ENCODE data around the gene HDAC8. TPM values are rescaled to one million over a fixed set of nuclear protein-coding genes. Genes with fewer than 3 reads are reported as not detected.
A peak's percentile ranks its signal among the peaks of the same experiment; 100 is the strongest.
"Not testable (repeated sequence)": the region's sequence is repeated elsewhere in the genome, so short reads cannot be mapped to it uniquely, and the experiment has no call there.

HDAC8 gene
- 16.0 TPM for total RNA-seq

- ATAC-seq: peak; percentile 92
Measured at GRCh38 chrX:72572248-72573157, at the start of gene HDAC8. Gene HDAC8, minus strand, starts transcription at chrX:72572843. Its CDS starts 82 bp downstream, at chrX:72572761.

DNA sequence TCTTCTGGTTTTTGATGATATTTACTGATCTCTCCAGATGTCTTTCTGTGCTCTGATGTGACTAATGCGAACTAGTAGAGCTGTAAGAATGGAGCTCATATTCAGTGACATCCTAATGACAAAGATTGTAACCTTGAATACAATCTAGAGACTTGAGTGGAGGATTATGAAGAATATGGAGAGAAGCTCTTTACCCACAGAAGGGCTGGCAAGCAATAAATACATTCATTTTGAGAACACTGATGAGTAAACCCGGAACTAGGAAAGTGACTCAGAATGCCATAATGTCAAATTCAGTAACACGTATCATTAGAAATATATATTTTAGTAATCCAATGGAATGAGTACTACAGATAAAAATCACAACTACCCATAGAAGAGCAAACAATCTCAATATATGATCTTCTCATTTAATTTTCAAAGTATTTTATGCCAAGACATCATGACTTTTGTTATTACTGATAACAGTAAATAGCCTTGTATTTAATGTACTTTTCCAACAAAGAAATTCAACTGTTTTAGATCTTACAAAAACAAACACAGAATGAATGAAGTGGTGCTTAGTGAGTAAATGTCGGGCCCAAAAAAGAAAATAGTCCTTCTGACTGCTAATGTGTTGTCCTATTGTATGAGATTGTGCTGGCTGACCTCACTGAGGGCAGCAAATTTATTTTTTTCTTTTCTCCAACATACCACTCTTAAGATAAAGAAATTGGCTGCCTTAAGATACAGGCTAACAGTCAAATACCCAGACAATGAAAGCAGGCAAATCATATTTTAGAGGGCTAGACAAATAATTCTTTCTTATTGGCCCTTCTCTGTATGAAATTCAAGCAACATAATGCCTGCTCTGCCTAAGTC, 49.2 kb upstream of the HDAC8 start:
- ATAC-seq: no peak

More at GRCh38 chrX:72572248-72573157, at the start of gene HDAC8:
- peak; percentile 68 for DNase-seq (ENCODE audit: low spot score)

GRCh38 chrX:72621163-72621562, 48.5 kb upstream of the HDAC8 start:
- ATAC-seq: peak; percentile 30

More for the DNA sequence above, 49.2 kb upstream of the HDAC8 start:
- DNase-seq (ENCODE audit: low spot score): no peak

DNA sequence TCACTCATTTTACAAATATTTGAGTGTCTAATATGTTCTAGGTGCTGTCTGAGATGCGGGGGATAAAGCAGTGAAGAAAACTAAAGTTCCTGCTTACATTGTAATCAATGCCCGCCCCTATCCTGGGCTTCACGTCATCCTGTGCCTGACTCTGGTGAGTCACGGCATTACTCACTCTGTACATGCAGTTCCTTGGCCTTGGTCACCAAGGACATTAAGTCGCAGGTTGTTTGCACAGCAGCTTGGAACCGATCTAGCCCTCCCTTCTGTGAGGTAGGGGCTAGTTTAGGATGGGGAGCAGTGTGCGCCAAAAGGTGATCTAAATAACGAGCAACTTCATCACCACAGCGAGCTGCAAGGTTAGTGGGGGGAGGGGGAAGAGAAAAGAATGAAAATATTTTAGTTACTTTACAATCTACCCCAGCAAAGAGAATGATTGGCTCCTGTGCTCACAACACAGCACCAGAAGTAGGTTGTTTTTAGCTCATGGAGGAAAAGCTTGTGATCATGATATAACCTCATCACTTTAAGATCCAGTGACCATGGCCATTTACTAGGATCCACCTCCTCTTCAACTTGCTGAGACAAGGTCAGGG, 48.0 kb upstream of the HDAC8 start:
- no peak for DNase-seq (ENCODE audit: low spot score)

More at GRCh38 chrX:72621163-72621562, 48.5 kb upstream of the HDAC8 start:
- no peak for DNase-seq (ENCODE audit: low spot score)

GRCh38 chrX:72609313-72609712, 36.7 kb upstream of the HDAC8 start:
- peak; percentile 79 for ATAC-seq
- DNase-seq (ENCODE audit: low spot score): no peak

More for the DNA sequence above, 48.0 kb upstream of the HDAC8 start:
- ATAC-seq: no peak

GRCh38 chrX:72604705-72605104, 32.1 kb upstream of the HDAC8 start:
- DNase-seq (ENCODE audit: low spot score): no peak
- no peak for ATAC-seq

DNA sequence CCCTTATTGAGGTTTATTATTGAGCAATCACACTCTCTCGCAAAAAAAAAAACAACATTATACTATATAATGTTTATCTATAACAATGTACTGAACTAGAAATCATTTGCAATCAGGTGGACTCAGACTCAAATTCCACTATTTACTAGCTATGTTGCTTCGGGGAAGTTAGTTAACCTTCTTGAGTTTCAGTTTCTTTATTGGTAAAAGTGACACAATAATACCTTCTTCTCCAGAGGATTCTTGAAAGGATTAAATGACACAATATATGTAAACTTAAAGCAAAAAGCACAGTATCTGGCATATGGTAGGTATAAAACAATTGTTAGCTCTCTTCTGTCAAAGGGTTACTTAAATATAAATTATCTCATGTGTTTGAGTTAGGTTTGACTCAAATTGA, 31.5 kb upstream of the HDAC8 start:
- ATAC-seq (no peak), DNase-seq (ENCODE audit: low spot score) (no peak)

GRCh38 chrX:72591038-72591437, 18.4 kb upstream of the HDAC8 start:
- ATAC-seq; DNase-seq (ENCODE audit: low spot score): not testable (repeated sequence)

- no peak for DNase-seq (ENCODE audit: low spot score)
Measured at GRCh38 chrX:72584163-72584562, 11.5 kb upstream of the HDAC8 start.

GRCh38 chrX:72576141-72576894, 3.7 kb upstream of the HDAC8 start:
- DNase-seq (ENCODE audit: low spot score) (peak; percentile 43), ATAC-seq (peak; percentile 59)

More at GRCh38 chrX:72584163-72584562, 11.5 kb upstream of the HDAC8 start:
- no peak for ATAC-seq

- DNase-seq (ENCODE audit: low spot score) (no peak), ATAC-seq (peak; percentile 38)
Measured at GRCh38 chrX:72573158-72573511, 492 bp upstream of the HDAC8 start.

GRCh38 chrX:72569786-72570185, 2.9 kb downstream of the HDAC8 start:
- ATAC-seq: no peak
- DNase-seq (ENCODE audit: low spot score): no peak

- no peak for ATAC-seq
- DNase-seq (ENCODE audit: low spot score): no peak
Measured at GRCh38 chrX:72568406-72569092, 4.1 kb downstream of the HDAC8 start.

DNA sequence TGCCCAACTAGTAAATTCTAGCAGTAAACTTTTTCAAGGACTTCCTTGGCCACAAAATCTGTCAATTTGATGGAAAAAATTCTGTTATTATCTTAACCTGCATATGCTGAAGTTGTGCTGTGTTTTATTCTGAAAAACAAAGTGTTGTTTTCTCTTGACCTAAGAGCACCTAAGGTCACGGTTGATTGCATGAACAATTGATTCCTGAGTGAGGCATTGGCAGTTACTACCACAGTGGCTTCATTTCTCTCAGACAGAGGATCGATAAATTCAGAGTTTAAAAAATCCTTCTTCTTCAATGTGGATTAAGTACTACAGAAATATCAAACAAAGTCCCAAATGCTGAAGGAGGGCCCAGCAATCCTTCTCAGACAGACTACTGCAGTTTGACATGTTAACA, 6.2 kb downstream of the HDAC8 start:
- DNase-seq (ENCODE audit: low spot score): no peak
- peak; percentile 58 for ATAC-seq

GRCh38 chrX:72559655-72560054, 13.0 kb downstream of the HDAC8 start:
- not testable (repeated sequence) for DNase-seq (ENCODE audit: low spot score); ATAC-seq

GRCh38 chrX:72554448-72555140, 18.0 kb downstream of the HDAC8 start:
- ATAC-seq: no peak
- DNase-seq (ENCODE audit: low spot score): no peak

GRCh38 chrX:72552443-72552842, 20.2 kb downstream of the HDAC8 start:
- ATAC-seq (peak; percentile 82), DNase-seq (ENCODE audit: low spot score) (peak; percentile 45)

DNA sequence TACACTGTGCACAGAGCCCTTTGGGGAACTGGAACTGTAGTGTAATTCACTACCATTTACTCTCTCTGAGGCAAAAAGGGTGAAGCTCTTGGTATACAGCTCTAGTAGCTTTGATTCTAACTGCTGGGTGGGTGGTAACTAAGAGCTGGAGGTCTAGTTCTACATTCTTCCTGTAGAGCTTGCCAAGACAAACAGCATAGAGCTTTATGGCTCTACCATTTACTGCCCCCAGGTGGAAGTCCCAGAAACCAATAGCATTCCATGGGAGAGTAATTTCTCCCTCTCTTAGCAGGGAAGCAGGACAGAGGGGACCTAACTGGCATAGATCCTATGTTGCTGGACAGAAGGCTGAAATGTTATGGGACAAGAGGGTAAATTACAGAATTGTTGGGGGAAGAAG, 26.7 kb downstream of the HDAC8 start:
- ATAC-seq: peak; percentile 37
- no peak for DNase-seq (ENCODE audit: low spot score)

DNA sequence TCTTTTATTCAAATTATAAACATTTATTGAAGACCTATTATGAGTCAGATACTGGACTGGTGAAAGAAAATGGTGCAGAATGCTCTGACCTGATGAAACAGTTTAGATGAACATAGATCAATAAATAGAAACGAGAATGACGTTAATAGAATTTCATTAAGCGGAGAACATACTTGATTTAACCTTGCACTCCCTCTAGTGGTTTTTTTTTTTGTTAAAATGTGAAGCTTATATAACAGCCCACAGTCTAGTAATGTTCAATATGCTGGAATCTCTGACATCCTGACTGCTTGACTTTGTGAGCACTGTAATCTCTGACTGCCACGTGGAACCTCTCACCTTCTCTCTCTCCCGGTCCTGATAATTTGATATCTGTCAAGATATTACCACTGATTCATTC, 32.3 kb downstream of the HDAC8 start:
- DNase-seq (ENCODE audit: low spot score): no peak
- ATAC-seq: peak; percentile 92
